GM12865 (cell line): Measurements from ENCODE around the gene PIMREG.

ENCODE experiments used
- DNase-seq: peaks from one replicate; pipeline ENCODE4 v3.0.0; 2010; ENCODE audit warnings: low read depth
- H3K4me3 ChIP-seq: 2 replicates; pipeline ENCODE4 v1.5.1; 2011; ENCODE audit warnings: mild to moderate bottlenecking, low read depth, low read length, control low read depth
- TF ChIP-seq, protein P1 (sequence below): IDR thresholded peaks from 2 replicates; pipeline ENCODE4 v1.5.1; 2011; ENCODE audit warnings: low read length, control low read depth, low read depth, inconsistent platforms; ENCODE audit not compliant: insufficient read depth; ENCODE audit errors: missing control alignments

The PIMREG gene

DNA sequence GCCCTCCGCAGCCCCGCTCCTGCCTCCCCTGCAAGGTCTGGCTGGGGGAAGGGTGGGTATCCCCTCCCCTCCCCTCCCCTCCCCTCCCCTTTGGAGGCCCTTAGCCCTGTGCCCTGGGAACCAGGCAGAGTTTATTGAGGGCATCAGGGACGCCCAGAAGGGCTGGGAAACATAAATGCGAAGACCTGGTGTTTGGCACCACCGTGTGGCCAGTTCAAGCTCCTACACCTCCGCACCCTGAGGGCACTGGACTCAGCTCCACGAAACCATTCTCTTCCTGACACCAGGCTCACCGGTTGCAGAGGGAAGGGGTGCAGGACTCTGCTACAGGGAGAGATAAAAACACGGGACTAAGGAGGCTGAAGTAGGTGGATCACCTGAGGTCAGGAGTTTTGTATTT lies 8.3 kb upstream of the PIMREG start:
- TF ChIP-seq, protein P1, sequence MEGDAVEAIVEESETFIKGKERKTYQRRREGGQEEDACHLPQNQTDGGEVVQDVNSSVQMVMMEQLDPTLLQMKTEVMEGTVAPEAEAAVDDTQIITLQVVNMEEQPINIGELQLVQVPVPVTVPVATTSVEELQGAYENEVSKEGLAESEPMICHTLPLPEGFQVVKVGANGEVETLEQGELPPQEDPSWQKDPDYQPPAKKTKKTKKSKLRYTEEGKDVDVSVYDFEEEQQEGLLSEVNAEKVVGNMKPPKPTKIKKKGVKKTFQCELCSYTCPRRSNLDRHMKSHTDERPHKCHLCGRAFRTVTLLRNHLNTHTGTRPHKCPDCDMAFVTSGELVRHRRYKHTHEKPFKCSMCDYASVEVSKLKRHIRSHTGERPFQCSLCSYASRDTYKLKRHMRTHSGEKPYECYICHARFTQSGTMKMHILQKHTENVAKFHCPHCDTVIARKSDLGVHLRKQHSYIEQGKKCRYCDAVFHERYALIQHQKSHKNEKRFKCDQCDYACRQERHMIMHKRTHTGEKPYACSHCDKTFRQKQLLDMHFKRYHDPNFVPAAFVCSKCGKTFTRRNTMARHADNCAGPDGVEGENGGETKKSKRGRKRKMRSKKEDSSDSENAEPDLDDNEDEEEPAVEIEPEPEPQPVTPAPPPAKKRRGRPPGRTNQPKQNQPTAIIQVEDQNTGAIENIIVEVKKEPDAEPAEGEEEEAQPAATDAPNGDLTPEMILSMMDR, result peak; percentile 88
- H3K4me3 ChIP-seq, result no peak overlapping the region
- DNase-seq, result peak; percentile 67

DNA sequence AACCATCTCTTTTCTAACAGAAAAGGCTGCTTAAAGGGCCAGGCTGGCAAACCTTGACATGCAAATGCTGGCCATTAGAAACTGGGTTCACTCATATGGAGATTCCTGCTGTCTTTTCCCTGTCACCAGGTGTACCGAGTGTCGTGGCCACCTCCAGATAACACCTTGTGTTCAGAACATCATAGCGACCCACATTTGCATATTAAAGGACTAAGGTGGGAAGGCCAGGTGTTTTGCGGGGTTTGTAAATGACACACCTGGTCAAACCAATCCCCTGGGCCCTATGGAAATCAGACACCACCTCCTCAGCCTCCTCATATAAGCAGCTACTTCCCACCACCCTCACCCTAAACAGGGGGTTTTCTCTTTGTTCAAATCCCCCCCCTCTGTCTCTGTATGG lies 6.8 kb upstream of the PIMREG start:
- H3K4me3 ChIP-seq, result no peak overlapping the region
- no peak for DNase-seq
- TF ChIP-seq, protein P1, result no peak

DNA sequence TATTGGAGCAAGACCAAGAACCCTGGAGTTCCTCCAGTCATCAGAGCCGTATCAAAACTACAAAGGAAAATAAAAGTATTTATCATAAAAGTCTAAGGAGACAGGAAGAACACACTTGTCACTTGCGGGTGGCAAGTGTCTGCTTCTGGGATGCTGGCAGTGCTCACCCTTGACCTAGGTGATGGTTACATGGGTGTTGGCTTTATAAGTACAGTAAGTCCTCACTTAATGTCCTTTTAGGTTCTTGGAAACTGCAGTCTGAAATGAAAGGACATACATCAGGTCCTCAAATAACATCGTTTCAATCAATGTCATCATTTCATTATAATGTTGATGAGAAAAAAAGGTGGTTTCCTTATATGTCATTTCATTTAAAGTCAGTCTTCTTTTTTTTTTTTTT lies 6.3 kb upstream of the PIMREG start:
- DNase-seq, result no peak
- no peak overlapping the region for H3K4me3 ChIP-seq
- TF ChIP-seq, protein P1, result no peak

DNA sequence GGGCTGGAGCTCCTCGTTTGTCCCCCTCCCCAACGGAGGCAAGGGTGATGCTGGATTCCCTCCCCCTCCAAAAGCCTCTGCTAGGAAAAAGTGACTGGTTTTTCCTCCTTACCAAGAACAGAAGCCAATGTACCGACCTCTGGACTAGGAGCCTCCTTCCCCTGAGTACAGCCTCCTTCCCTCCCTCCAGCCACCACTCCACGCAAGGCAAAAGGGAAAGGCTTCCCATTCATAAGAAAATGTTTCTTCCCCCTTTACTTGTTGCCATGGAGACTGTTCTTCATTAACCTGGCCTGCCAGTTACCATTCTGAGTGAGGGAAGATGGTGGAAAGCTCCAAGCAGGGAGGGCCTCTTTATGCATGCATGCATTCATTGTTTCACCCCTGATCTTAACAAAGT lies 4.3 kb upstream of the PIMREG start:
- TF ChIP-seq, protein P1, result no peak
- no peak overlapping the region for H3K4me3 ChIP-seq
- no peak for DNase-seq

GRCh38 chr17:6442775-6443174 lies 1.5 kb upstream of the PIMREG start:
- H3K4me3 ChIP-seq, result no peak overlapping the region
- TF ChIP-seq, protein P1, result no peak
- DNase-seq, result no peak

GRCh38 chr17:6444571-6445335 lies 498 bp downstream of the PIMREG start:
- TF ChIP-seq, protein P1, result no peak
- DNase-seq, result no peak
- H3K4me3 ChIP-seq, result peak overlapping the region; percentile 48
